Ramos (cell line): ENCODE measurements around the gene PLEKHA6.

Experiments used
- in situ Hi-C: fragments of 300-500 bp; cut with MboI; formaldehyde crosslinking; loops from one replicate; pipeline ENCODE4 v1.14.3; 2022; ENCODE audit warnings: low sequenced_read_pairs; ENCODE audit not compliant: unreplicated experiment

The PLEKHA6 gene

GRCh38 chr1:204357551-204358490, 1.9 kb downstream of the PLEKHA6 start:
- in situ Hi-C loops, result loop anchor here (25.0 kb wide), 1 partner anchor 496 kb away; the partner anchor contains the start of gene SNRPE

DNA sequence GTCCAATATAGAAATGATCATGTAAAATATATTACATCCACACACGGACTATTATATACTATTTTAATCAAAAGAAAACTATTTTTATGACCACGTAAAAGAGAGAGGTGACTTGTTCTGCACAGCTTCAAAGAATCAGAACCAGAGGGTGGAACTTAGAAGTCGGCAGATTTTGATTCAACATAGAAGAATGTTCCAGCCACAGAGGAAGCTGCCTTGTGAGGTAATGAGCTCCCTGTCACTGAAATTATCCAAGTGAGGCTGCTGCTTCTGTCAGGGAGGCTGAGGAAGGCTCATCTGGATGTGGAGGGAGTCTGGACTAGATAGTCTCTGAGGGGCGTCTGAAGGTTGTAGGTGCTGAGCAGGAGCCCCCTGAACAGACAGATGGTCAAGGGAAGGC, 2.7 kb downstream of the PLEKHA6 start:
- in situ Hi-C loops, result loop anchor here (25.0 kb wide), 1 partner anchor 495 kb away; the partner anchor contains the start of gene SNRPE

- in situ Hi-C loops, result loop anchor here (25.0 kb wide), 1 partner anchor 494 kb away; the partner anchor contains the start of gene SNRPE
These were observed 3.8 kb downstream of the PLEKHA6 start for GRCh38 chr1:204355913-204356312.

DNA sequence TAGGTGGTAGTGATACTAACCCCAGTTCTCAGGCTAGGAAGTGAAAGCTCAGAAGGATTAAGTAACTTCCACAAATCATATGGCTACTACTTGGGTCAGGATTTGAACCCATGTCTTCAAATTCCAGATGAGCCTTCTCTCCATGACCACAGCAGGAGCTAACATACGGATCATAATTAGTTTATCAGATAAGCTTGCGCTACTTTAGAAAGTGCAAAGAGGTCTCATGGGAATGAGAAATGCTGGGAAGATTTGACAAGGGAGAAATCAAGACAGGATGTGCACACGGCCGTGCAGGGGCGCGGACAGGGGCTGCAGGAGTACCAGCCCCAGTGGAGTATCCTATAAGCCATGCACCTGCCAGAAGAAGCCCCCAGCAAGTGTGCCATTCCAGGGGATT, 5.2 kb downstream of the PLEKHA6 start:
- in situ Hi-C loops, result loop anchor here (25.0 kb wide), 1 partner anchor 492 kb away; the partner anchor contains the start of gene SNRPE

DNA sequence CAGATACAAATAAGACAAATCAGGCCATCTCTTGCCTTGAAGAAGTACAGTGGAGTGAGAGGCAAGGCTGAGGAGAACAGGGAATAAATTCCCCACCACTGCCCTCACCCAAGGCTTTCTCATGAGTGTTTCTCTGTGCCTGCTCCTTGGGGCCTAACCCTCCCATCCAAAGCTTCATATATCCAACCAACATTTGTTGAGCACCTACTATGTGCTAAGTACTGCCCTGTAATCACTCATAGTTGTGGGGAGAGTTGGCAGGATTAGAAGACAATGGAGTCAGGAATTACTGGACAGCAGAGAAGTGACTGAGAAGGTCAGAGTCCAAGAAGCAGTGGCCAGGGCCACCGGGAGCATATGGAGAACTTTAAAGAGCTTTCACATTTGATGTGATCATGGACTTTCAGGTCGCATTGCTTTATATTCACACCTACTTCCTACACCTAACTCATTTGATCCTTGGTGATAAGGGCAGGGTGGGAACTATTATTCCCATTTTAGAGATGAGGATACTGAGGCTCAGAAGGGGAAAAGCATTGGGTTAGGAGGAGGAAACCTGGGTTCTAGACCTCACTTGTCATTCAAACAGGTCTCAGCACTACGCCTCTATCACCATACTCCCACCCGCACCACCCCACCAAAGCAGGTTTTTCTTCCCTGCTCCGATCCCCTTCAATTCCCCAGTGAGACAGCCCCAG, 6.4 kb downstream of the PLEKHA6 start:
- in situ Hi-C loops, result loop anchor here (25.0 kb wide), 1 partner anchor 491 kb away; the partner anchor contains the start of gene SNRPE

DNA sequence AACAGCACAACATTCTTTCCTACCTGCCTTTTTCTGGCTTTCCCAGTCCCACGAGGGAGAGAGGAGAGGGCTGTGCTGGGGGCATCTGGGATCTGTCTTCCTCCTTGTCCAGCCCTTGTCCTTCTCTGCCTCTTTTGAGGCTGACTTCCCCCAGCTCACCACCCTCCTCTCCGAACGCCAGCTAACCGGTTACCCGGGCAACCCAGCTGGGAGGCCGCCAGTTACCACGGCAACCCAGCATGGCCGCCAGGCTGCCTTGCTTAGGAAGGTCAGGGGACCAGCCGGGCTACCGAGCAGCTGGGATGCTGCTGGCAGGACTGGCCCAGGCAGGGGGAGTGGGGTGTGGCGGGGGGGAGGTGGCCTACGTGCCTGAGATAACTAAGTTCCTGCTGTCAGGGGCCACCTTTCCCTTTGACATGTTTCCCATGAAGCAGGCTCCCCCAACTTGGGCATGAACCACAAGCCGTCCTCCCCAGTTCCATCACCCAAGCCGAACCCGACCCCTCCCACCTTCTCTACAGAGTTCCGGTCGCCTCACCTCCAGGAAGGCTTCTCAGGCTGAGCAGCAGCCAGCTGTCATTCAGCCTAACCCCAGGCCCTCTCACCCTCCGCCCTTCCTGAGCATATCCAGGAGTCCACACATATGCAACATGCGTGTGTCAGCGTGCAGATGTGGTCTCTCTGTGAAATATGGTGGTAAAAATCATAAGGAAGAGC, 8.7 kb downstream of the PLEKHA6 start:
- in situ Hi-C loops, result loop anchor here (25.0 kb wide), 1 partner anchor 489 kb away; the partner anchor contains the start of gene SNRPE

- in situ Hi-C loops, result loop anchor here (25.0 kb wide), 1 partner anchor 488 kb away; the partner anchor contains the start of gene SNRPE
These were observed 9.4 kb downstream of the PLEKHA6 start for GRCh38 chr1:204350312-204350711.

- in situ Hi-C loops, result loop anchor here (25.0 kb wide), 1 partner anchor 487 kb away; the partner anchor contains the start of gene SNRPE
These were observed 10.1 kb downstream of the PLEKHA6 start for GRCh38 chr1:204349602-204350001.

DNA sequence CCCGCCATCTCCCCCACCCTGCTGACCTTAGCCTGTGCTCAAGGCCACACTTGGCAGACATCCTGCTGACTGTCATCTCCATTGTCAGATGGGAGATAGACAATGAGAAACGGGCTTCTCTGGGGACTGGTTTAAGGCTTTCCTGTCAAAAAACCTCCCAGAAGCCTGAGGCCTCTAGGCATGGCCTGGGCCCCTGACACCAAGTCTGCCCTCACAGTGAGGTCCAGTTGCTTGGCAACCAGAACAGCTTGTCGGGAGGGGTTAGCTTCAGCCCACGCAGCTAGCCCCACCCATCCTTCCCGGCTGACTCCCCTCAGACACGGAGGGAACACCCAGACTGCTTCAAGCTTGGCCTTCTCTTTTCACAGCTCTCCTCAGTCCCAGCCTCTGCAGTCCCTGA, 11.0 kb downstream of the PLEKHA6 start:
- in situ Hi-C loops, result no loop called here

GRCh38 chr1:204348242-204348641, 11.5 kb downstream of the PLEKHA6 start:
- in situ Hi-C loops, result no loop called here

- in situ Hi-C loops, result no loop called here
These were observed 13.6 kb downstream of the PLEKHA6 start for GRCh38 chr1:204345941-204346645.

DNA sequence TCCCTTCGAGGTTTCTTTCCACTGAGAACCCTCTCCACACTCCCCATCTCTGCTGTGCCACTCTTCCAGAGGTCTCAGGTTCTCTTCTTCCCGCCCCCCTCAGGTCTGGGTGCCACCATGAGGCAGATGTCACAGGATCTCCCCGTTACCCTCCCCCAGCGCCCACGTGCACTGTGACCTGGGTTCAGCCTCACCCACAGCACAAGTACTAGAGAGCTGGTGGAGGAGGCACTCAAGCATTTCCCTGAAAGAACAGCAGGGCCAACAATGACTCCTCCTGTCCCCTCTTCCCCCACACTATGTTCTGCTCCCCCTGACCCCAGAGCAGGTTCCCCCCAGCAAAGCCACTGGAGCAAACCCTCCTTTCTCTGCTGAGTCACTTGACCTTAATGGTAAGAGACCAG, 14.3 kb downstream of the PLEKHA6 start:
- in situ Hi-C loops, result no loop called here

- in situ Hi-C loops, result no loop called here
These were observed 14.9 kb downstream of the PLEKHA6 start for GRCh38 chr1:204344665-204345355.

DNA sequence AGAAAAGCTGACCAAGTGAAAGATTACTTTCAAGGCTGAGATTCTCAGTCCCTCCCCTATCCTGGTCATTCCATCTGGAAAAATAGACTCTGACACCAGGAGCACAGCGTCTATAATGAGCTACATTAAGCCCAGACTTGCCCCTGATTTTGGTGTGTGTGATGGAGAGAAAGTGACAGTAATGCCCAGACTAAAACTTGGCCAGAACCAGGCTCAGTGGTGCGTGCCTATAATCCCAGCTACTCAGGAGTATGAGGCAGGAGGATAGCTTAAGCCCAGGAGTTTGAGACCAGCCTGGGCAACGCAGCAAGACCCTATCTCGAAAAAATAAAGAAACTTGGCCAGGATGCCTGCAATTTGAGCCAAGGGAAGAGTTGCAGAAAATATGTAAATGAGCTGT, 15.9 kb downstream of the PLEKHA6 start:
- in situ Hi-C loops, result no loop called here

- in situ Hi-C loops, result no loop called here
These were observed 16.5 kb downstream of the PLEKHA6 start for GRCh38 chr1:204343247-204343646.

DNA sequence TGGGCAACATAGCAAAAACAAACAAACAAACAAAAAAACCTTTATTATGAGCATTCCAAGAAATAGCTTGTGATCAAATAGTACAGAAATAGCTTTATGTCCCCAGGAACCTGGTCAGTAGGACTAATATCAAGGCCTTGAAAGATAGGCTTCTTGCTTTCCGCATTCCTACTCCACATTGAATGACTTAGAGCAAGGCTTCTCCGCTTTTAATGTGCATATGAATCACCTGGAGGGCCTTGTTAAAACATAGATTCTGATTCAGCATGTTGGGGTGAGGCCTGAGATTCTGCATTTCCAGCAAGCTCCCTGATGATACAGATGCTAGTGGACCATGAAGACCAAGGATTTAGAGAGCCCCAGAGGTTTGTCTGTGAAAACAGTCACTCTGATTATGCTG, 17.4 kb downstream of the PLEKHA6 start:
- in situ Hi-C loops, result no loop called here

DNA sequence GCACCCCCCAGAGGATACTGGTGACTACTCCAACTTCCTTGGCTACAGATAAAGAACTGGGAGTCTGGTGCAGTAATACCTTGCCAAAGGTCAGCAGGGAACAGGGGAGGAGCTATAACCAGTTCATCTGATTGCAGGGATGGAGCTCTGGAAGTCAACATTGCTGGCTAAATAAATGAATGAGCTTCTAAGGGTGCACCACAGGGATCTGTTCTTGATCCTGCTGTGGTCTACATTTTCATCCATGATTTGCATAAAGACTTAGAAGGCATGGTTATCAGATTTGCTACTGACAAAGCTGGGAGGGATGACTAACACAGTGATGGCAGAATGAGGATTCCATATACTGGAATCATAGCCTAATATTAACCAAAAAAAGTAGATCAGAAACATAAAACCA, 18.3 kb downstream of the PLEKHA6 start:
- in situ Hi-C loops, result no loop called here

DNA sequence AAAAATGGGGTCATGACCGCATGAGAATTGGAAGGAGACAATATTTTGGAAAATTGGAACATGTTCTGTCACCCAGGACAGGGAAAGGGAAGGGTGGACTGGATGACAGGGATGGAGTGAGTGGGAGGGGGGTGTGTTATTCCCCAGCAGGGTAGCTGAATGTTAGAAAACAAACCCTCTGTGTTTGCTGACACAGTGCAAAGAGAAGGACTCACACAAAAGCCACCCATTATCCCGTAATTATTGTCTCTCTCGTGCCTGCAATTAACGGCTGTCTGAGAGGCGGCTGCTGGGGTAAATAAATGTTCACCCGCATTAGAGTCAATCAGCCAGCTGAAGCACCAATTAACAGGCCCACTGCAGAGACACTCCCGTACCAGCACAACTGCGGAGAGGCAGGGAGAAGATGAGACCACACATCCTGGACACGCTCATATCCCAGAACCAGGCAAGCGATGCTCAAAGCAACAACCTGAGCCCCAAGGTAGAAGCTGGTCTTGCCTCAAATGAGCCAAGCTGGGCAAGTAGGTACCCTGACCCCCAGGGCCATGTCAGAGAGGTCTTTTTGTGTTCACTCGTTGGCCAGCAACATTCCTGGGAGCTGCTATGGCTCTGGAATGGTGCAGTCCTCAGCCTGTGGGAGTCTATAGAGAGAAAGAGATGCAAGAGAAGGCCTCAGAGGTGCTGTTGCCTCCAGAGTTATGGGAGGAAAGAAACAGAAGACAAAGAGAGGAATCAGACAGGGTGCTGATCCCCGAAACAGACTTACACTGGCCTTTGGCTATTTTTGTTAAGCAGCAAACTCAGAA, 19.4 kb downstream of the PLEKHA6 start:
- in situ Hi-C loops, result no loop called here
